Heart left ventricle (tissue), 16 donors: ENCODE data around the gene AKAP13. TPM values are rescaled to one million over a fixed set of nuclear protein-coding genes. Genes with fewer than 3 reads are reported as not detected.

Experiments used
- ATAC-seq, 4 donors: fragments of 200-7000 bp; cut with Tn5 transposase; one replicate each; pipeline ENCODE4 v1.9.1; 2020 to 2022; ENCODE audit warnings: moderate library complexity in 4 of 4, mild to moderate bottlenecking in 3 of 4, moderate number of reproducible peaks in 1 of 4
- DNase-seq, 5 donors: peaks; one replicate each; pipeline ENCODE4 v3.0.0-alpha.2; 2020
- H3K27ac ChIP-seq, 12 donors: fragments of 200-600 bp; sonication (generic) in 4 of 12; one replicate each; pipeline versions ENCODE4 v1.5.0 to v1.8.0; 2016 to 2022; ENCODE audit warnings: mild to moderate bottlenecking in 2 of 12
- H3K27me3 ChIP-seq, 9 donors: fragments of 200-600 bp; sonication (generic) in 2 of 9; one replicate each; pipeline versions ENCODE4 v1.5.1 to v1.8.0; 2016 to 2022; ENCODE audit warnings: mild to moderate bottlenecking in 3 of 9
- H3K36me3 ChIP-seq, 9 donors: fragments of 200-600 bp; sonication (generic) in 2 of 9; one replicate each; pipeline versions ENCODE4 v1.5.0 to v1.8.0; 2018 to 2022; ENCODE audit warnings: mild to moderate bottlenecking in 2 of 9
- H3K4me1 ChIP-seq, 12 donors: fragments of 200-600 bp; sonication (generic) in 4 of 12; one replicate each; pipeline versions ENCODE4 v1.5.0 to v1.8.0; 2016 to 2022; ENCODE audit warnings: mild to moderate bottlenecking in 3 of 12
- H3K4me3 ChIP-seq, 12 donors: fragments of 200-600 bp; sonication (generic) in 4 of 12; one replicate each; pipeline versions ENCODE4 v1.5.0 to v1.8.0; 2017 to 2022; ENCODE audit warnings: mild to moderate bottlenecking in 9 of 12, moderate library complexity in 4 of 12
- H3K9me3 ChIP-seq, 12 donors: fragments of 200-600 bp; sonication (generic) in 4 of 12; one replicate each; pipeline versions ENCODE4 v1.5.0 to v1.8.0; 2016 to 2022; ENCODE audit warnings: mild to moderate bottlenecking in 1 of 12
- POLR2A ChIP-seq, 2 donors: fragments of 450-650 bp; IDR thresholded peaks; one replicate each; pipeline ENCODE4 v1.6.1; 2017; ENCODE audit warnings: antibody characterized with exemption in 2 of 2, mild to moderate bottlenecking in 2 of 2, moderate library complexity in 2 of 2
- WGBS, 4 donors: extraction: QIAGEN DNeasy Blood & Tissue Kit in 2 of 4; methylation state at CpG; one replicate each; pipeline versions ENCODE4 v1.1.5 to v1.1.7; 2013 to 2018; 5-methylcytosine and 5-hydroxymethylcytosine counted together
- intact Hi-C, 10 donors: fragments of 100-400 bp; cut with DNase I; formaldehyde crosslinking; loops; one replicate each; pipeline versions ENCODE4 v1.11.1 to v1.14.2; 2022
- polyA plus RNA-seq, 2 donors: library from polyadenylated mRNA; stranded (reverse); fragments of 200-250 nt; gene quantifications; one replicate each; pipeline ENCODE4 v1.2.3, GENCODE V29; 2013
- total RNA-seq, 9 donors: library from RNA; depleted of rRNA in 2 of 9; stranded (reverse); fragments of >200 nt in 2 of 9; fragmentation: NEBNext Ultra II Directional in 3 of 9; extraction: Animal tissue kit (Norgen Biotek cat#: 25700) in 3 of 9; gene quantifications; one replicate each; pipeline versions ENCODE4 v1.1.0 to v1.2.4, GENCODE V29; 2016 to 2023
- TF ChIP-seq, protein P1 (sequence below), 12 donors: fragments of 200-600 bp; sonication (generic) in 4 of 12; IDR thresholded peaks; one replicate each; pipeline versions ENCODE4 v1.5.0 to v1.8.0; 2018 to 2022; ENCODE audit warnings: antibody characterized with exemption in 12 of 12, mild to moderate bottlenecking in 5 of 12
- donor health status: ischemic (EF 13 %, LVEDD 7.1; RV severe dilation, severe dysfunction).
- donor health status: healthy with polysubstance abuse.
- donor health status: DM: no; HTN: yes; CAD: no.
- donor health status: DM: no; HTN: no; CAD: no.
- donor health status: ischemic (EF 25% LVEDD 6.9; RV normal size, moderate dysfunction).
- donor health status: ischemic (EF 25% LVEDD 5.7; RV mildly dilated, moderate dysfunction).
- donor health status: healthy.
- donor health status: DM: yes; HTN: yes; CAD: no.
- donor health status: ischemic (EF 35%, LVEDD 5.7; RV mildly dilated, moderate dysfunction).
- donor health status: nonischemic (EF 11% LVEDD 7.7; RV severe dilation, severe dysfunction).
- donor health status: DM: yes; HTN: yes; CAD: no.
- donor health status: PGD.
- donor health status: ischemic (EF 29% LVEDD 5.4; RV normal size, mild dysfunction).
- donor health status: nonischemic (EF 23%, LVEDD 6.1; RV moderate dilation, normal function).

Gene AKAP13
- total and polyA plus RNA-seq, 11 donors: 124 to 598 (median 340) TPM

DNA sequence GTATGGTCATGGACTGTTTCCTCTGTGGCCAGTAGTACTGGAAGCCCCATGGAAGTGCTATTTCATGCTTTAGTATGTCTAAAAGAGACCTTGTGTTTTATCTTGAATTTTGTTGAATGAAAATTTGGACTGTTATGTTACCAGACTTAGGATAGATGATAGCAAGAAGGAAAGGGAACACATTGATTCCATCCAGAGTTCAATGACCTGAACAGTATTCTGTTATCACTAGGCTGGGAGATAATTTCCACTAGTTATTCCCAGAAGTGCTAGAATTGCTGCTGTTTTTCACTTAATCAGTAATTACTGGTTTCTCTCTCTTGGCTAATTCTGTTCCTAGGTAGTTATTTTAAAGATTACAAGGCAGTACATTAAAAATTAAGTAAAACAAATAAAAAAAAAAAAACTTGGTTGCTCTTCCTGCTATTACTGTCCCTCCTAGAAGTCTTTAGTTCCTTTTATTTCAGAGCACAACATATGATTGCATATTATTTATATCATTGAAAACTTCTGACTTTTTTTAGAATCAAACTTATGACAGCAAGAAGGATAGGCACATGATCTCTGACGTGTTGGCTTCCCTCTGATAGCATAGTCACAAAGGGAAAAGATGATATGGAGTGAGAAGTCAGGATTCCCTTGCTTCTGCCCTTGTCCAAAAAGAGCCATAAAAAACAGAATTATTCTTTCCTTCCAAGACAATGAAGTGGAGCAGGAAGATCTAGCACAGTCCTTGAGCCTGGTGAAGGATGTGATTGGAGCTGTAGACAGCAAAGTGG, 342.2 kb downstream of the AKAP13 start:
- Histone ChIP-seq H3K4me1 (peaks cover 3 to 91% (median 51%) of the 10 kb centered on the region in 12 donors), H3K36me3 (peaks cover 0 to 100% (median 98%) of the 10 kb centered on the region in 9 donors), H3K27me3 (no peaks in the 10 kb centered on the region), H3K4me3 (peak overlapping the region in 7 of 12 donors; percentile 0 to 51 (median 22)), H3K27ac (peak overlapping the region; percentile 39 to 82 (median 69)), H3K9me3 (no peaks in the 10 kb centered on the region)
- peak; percentile 8 to 53 (median 28) for ATAC-seq
- DNase-seq: no peak
- intact Hi-C loops: loop anchor here in 3 of 10 donors (5.0 to 10.0 kb wide), 2 partner anchors 105 to 238 kb away; no protein-coding TSS in a partner anchor
- WGBS, 4 donors: 30 to 45% (median 32%) methylated on average over 1 of the region's 1 CpG
- TF ChIP-seq, protein P1, sequence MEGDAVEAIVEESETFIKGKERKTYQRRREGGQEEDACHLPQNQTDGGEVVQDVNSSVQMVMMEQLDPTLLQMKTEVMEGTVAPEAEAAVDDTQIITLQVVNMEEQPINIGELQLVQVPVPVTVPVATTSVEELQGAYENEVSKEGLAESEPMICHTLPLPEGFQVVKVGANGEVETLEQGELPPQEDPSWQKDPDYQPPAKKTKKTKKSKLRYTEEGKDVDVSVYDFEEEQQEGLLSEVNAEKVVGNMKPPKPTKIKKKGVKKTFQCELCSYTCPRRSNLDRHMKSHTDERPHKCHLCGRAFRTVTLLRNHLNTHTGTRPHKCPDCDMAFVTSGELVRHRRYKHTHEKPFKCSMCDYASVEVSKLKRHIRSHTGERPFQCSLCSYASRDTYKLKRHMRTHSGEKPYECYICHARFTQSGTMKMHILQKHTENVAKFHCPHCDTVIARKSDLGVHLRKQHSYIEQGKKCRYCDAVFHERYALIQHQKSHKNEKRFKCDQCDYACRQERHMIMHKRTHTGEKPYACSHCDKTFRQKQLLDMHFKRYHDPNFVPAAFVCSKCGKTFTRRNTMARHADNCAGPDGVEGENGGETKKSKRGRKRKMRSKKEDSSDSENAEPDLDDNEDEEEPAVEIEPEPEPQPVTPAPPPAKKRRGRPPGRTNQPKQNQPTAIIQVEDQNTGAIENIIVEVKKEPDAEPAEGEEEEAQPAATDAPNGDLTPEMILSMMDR (IDR thresholded peaks at IDR 0.05): no peak
- peak in 1 of 2 donors; percentile 53 for TF ChIP-seq POLR2A (IDR thresholded peaks at IDR 0.05)

DNA sequence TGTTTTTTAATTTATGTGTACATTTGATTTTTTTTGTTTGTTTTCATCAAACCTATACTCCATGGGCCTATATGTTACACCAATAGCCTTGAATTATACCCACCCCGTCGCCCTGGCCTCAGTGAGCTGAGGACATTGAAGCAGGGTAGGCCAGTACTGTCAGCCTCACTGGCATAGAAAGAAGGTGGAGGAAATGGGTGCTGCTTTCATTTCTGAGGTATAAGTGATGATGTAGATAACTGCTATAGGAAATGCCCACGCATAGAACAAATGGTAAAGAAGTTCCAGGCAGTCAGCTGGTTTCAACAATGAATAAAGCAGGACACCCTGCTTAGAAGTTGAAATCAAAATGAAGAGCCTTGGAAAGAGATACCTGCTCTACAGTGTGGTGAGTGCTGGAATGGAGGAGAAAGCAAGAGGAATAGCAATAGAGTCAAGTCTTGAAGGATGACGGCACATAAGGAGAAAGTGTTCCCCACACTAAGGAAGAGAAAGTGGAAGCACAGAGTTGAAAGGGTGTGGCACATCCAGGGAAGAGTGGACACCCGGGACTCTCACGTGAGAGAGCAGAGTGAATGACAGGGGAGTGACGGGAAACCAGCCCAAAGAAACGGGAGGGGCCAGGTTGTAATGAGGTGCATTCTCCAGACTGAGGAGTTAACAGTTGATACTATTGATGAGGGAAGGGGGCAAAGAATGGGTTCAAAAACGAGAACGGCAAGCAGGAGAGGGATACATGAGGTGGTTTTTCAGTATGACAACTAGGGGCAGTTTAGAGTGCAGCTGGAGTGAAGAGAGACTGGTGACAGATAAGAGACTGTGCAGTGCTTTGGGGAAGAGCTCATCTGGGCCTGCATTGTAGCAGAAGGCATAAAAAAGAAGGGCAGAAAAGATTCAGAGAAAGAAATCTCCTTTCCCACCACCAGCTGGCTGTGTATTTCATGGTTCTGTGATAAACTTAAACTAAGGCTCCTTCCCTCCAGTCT, 343.9 kb downstream of the AKAP13 start:
- H3K9me3 ChIP-seq: no peaks in the 10 kb centered on the region
- H3K27ac ChIP-seq: peak overlapping the region; percentile 48 to 82 (median 70)
- H3K4me3 ChIP-seq: peak overlapping the region in 8 of 12 donors; percentile 13 to 51 (median 22)
- H3K4me1 ChIP-seq: peaks cover 3 to 84% (median 51%) of the 10 kb centered on the region in 12 donors
- ATAC-seq: peak; percentile 33 to 64 (median 50)
- intact Hi-C loops: loop anchor here in 3 of 10 donors (5.0 to 10.0 kb wide), 2 partner anchors 107 to 239 kb away; no protein-coding TSS in a partner anchor
- TF ChIP-seq, protein P1 (IDR thresholded peaks at IDR 0.05): peak in 2 of 12 donors; percentile 12 to 14
- no peak for TF ChIP-seq POLR2A (IDR thresholded peaks at IDR 0.05)
- H3K27me3 ChIP-seq: no peaks in the 10 kb centered on the region
- no peak for DNase-seq
- peaks cover 0 to 100% (median 98%) of the 10 kb centered on the region in 9 donors for H3K36me3 ChIP-seq
- WGBS, 4 donors: 32 to 41% (median 35%) methylated on average over 9 to 10 of the region's 10 CpGs

DNA sequence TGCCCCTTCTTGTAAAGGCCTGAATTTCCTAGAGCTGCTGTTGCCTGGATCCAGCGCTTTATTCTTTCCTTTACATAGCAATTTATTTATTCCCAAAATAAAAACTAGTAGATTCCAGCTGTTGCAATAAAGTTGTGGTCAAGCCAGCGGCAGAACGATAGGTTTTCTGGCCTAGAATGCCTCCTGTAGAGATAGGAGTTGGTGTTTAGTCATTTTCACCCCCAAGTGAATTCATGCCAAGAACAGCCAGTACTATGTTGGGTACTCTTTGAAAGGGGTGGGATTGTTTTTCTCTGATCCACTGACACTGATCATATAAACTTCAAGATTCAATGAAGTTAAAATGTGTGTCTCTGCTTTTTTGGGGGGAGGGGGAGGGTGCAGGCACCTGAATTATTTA, 344.6 kb downstream of the AKAP13 start:
- ATAC-seq: peak; percentile 42 to 69 (median 49)
- Histone ChIP-seq H3K27ac (peak overlapping the region; percentile 48 to 82 (median 70)), H3K4me3 (peak overlapping the region in 7 of 12 donors; percentile 10 to 51 (median 22)), H3K27me3 (no peaks in the 10 kb centered on the region), H3K36me3 (peaks cover 0 to 100% (median 98%) of the 10 kb centered on the region in 9 donors), H3K9me3 (no peaks in the 10 kb centered on the region), H3K4me1 (peaks cover 3 to 78% (median 51%) of the 10 kb centered on the region in 12 donors)
- DNase-seq: no peak
- intact Hi-C loops: loop anchor here in 1 of 10 donors (10.0 kb wide), 1 partner anchor 240 kb away; no protein-coding TSS in a partner anchor
- TF ChIP-seq POLR2A (IDR thresholded peaks at IDR 0.05): peak in 1 of 2 donors; percentile 31
- TF ChIP-seq, protein P1 (IDR thresholded peaks at IDR 0.05): no peak
- 30 to 65% (median 52%) methylated on average over 3 of the region's 3 CpGs for WGBS, 4 donors
